22Rv1 (cell line): ENCODE measurements around the gene ZBED4.

Source experiments
- H3K27ac ChIP-seq: fragments of 450-650 bp; 2 replicates; pipeline ENCODE4 v1.5.1; 2017
- ZFX ChIP-seq: fragments of 450-650 bp; IDR thresholded peaks from 2 replicates; pipeline ENCODE4 v1.6.1; 2017; ENCODE audit warnings: antibody characterized with exemption, borderline replicate concordance
- TF ChIP-seq, protein P1 (sequence below): fragments of 450-650 bp; IDR thresholded peaks from 2 replicates; pipeline ENCODE4 v1.5.1; 2017; ENCODE audit warnings: mild to moderate bottlenecking

Gene ZBED4

GRCh38 chr22:49913446-49913845, 59.8 kb downstream of the ZBED4 start:
- H3K27ac ChIP-seq, result no peak overlapping the region

GRCh38 chr22:49914256-49914655, 60.6 kb downstream of the ZBED4 start:
- TF ChIP-seq, protein P1, sequence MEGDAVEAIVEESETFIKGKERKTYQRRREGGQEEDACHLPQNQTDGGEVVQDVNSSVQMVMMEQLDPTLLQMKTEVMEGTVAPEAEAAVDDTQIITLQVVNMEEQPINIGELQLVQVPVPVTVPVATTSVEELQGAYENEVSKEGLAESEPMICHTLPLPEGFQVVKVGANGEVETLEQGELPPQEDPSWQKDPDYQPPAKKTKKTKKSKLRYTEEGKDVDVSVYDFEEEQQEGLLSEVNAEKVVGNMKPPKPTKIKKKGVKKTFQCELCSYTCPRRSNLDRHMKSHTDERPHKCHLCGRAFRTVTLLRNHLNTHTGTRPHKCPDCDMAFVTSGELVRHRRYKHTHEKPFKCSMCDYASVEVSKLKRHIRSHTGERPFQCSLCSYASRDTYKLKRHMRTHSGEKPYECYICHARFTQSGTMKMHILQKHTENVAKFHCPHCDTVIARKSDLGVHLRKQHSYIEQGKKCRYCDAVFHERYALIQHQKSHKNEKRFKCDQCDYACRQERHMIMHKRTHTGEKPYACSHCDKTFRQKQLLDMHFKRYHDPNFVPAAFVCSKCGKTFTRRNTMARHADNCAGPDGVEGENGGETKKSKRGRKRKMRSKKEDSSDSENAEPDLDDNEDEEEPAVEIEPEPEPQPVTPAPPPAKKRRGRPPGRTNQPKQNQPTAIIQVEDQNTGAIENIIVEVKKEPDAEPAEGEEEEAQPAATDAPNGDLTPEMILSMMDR, result no peak
- no peak for TF ChIP-seq ZFX
- H3K27ac ChIP-seq, result no peak overlapping the region

More at GRCh38 chr22:49913446-49913845, 59.8 kb downstream of the ZBED4 start:
- no peak for TF ChIP-seq ZFX

- H3K27ac ChIP-seq, result no peak overlapping the region
- TF ChIP-seq, protein P1, result no peak
- no peak for TF ChIP-seq ZFX
These were observed 62.0 kb downstream of the ZBED4 start for GRCh38 chr22:49915610-49916009.

DNA sequence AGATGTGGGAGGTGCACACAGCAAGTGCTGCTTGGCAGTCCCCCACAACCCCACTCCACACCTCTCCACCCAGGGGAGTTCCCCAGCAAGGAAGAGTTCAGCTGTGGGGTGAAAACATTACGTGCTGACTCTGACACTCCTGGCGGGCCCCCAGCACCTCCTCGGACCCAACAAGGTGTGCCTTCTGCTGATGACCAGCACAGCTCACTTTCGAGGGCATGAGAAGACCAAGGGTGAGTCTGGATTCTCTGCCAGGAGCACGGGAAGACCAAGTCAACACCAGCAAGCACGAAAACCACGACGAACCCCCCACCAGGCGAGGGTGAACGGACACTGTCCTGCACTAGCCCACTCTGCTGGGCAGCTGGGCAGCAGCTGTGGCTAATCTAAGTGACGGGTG, 63.2 kb downstream of the ZBED4 start:
- TF ChIP-seq ZFX, result no peak
- TF ChIP-seq, protein P1, result no peak
- peak overlapping the region; percentile 95 for H3K27ac ChIP-seq

- peak within 1 kb of the TSS; percentile 95 for H3K27ac ChIP-seq
- TF ChIP-seq ZFX, result no peak
- TF ChIP-seq, protein P1, result no peak
These were observed 64.6 kb downstream of the ZBED4 start, which contains the start of the genes ALG12 and CRELD2 for GRCh38 chr22:49917974-49918910. Gene ALG12, minus strand, starts transcription at chr22:49918438. Its CDS starts 4,673 bp downstream, at chr22:49913765. Gene CRELD2, plus strand, starts transcription at chr22:49918634. Its CDS starts 136 bp downstream, at chr22:49918770.

- H3K27ac ChIP-seq, result peak overlapping the region; percentile 95
- TF ChIP-seq ZFX, result no peak
- TF ChIP-seq, protein P1, result no peak
These were observed 65.6 kb downstream of the ZBED4 start for GRCh38 chr22:49918911-49919881.

GRCh38 chr22:49920859-49921258, 67.2 kb downstream of the ZBED4 start:
- no peak overlapping the region for H3K27ac ChIP-seq
- no peak for TF ChIP-seq ZFX
- TF ChIP-seq, protein P1, result no peak
